MM.1S (cell line): ENCODE data around the gene OSBP2.

Experiments
- DNase-seq: peaks from one replicate; pipeline ENCODE4 v3.0.0-alpha.2; 2015
- H2AFZ ChIP-seq: fragments of 300-600 bp; sonication (generic); 2 replicates; pipeline ENCODE4 v1.6.0; 2016; ENCODE audit warnings: antibody characterized with exemption, low read length
- H3F3A ChIP-seq: fragments of 300-600 bp; sonication (generic); 2 replicates; pipeline ENCODE4 v1.6.1; 2016; ENCODE audit warnings: mild to moderate bottlenecking, antibody characterized with exemption, low read length, moderate library complexity, mixed read lengths; ENCODE audit not compliant: insufficient read depth
- H3K27ac ChIP-seq: fragments of 300-600 bp; sonication (generic); 2 replicates; pipeline ENCODE4 v1.5.1; 2016; ENCODE audit warnings: mild to moderate bottlenecking, low read length
- H3K27me3 ChIP-seq: fragments of 300-600 bp; sonication (generic); replicated peaks from 2 replicates; pipeline ENCODE4 v1.6.0; 2016; ENCODE audit warnings: low read length; ENCODE audit not compliant: insufficient read depth
- H3K36me3 ChIP-seq: fragments of 300-600 bp; sonication (generic); replicated peaks from 2 replicates; pipeline ENCODE4 v1.6.1; 2016; ENCODE audit warnings: mild to moderate bottlenecking, low read length, mixed read lengths; ENCODE audit not compliant: insufficient read depth
- H3K4me1 ChIP-seq: fragments of 300-600 bp; sonication (generic); 2 replicates; pipeline ENCODE4 v1.6.1; 2016; ENCODE audit warnings: low read length, mixed read lengths
- H3K4me2 ChIP-seq: fragments of 300-600 bp; sonication (generic); 2 replicates; pipeline ENCODE4 v1.6.0; 2016; ENCODE audit warnings: low read depth, low read length
- H3K4me3 ChIP-seq: fragments of 300-600 bp; sonication (generic); 2 replicates; pipeline ENCODE4 v1.5.1; 2016; ENCODE audit warnings: low read length, mixed read lengths
- H3K79me2 ChIP-seq: fragments of 300-600 bp; sonication (generic); 2 replicates; pipeline ENCODE4 v1.6.1; 2016; ENCODE audit warnings: mixed run types, low read length, mixed read lengths
- H3K9ac ChIP-seq: fragments of 300-600 bp; sonication (generic); 2 replicates; pipeline ENCODE4 v1.6.1; 2016; ENCODE audit warnings: low read length, mixed read lengths
- H3K9me2 ChIP-seq: fragments of 300-600 bp; sonication (generic); replicated peaks from 2 replicates; pipeline ENCODE4 v1.6.1; 2016; ENCODE audit warnings: mild to moderate bottlenecking, low read length, mixed read lengths; ENCODE audit not compliant: insufficient read depth
- H3K9me3 ChIP-seq: fragments of 300-600 bp; sonication (generic); replicated peaks from 2 replicates; pipeline ENCODE4 v1.6.1; 2016; ENCODE audit warnings: mild to moderate bottlenecking, low read length, mixed read lengths; ENCODE audit not compliant: insufficient read depth
- H4K20me1 ChIP-seq: fragments of 300-600 bp; sonication (generic); 2 replicates; pipeline ENCODE4 v1.6.1; 2016; ENCODE audit warnings: mild to moderate bottlenecking, low read length, moderate library complexity, mixed read lengths; ENCODE audit not compliant: insufficient read depth
- EZH2 ChIP-seq: fragments of 300-600 bp; sonication (generic); optimal IDR thresholded peaks from 2 replicates; pipeline ENCODE3; 2017; ENCODE audit warnings: low read depth, mild to moderate bottlenecking, antibody characterized with exemption, low read length, mixed read lengths
- EZH2phosphoT487 ChIP-seq: fragments of 300-600 bp; sonication (generic); IDR thresholded peaks from 2 replicates; pipeline ENCODE4 v1.6.1; 2018; ENCODE audit warnings: antibody characterized with exemption, low read length
- TF ChIP-seq, protein P1 (sequence below): fragments of 300-600 bp; sonication (generic); IDR thresholded peaks from 2 replicates; pipeline ENCODE4 v1.5.1; 2016; ENCODE audit warnings: antibody characterized with exemption, low read length, mixed read lengths

Gene OSBP2

GRCh38 chr22:30824711-30825110, 130.0 kb downstream of the OSBP2 start:
- Histone ChIP-seq H3K9me2 (no peaks in the 10 kb centered on the region), H3K27me3 (peaks cover 36% of the 10 kb centered on the region), H3F3A (no peaks in the 10 kb centered on the region), H3K4me1 (no peaks in the 10 kb centered on the region), H4K20me1 (no peaks in the 10 kb centered on the region), H3K9ac (no peak overlapping the region), H3K36me3 (no peaks in the 10 kb centered on the region), H3K79me2 (no peaks in the 10 kb centered on the region), H2AFZ (no peak overlapping the region), H3K27ac (no peak overlapping the region), H3K4me3 (no peak overlapping the region), H3K4me2 (no peak overlapping the region), H3K9me3 (no peaks in the 10 kb centered on the region)
- TF ChIP-seq, protein P1, sequence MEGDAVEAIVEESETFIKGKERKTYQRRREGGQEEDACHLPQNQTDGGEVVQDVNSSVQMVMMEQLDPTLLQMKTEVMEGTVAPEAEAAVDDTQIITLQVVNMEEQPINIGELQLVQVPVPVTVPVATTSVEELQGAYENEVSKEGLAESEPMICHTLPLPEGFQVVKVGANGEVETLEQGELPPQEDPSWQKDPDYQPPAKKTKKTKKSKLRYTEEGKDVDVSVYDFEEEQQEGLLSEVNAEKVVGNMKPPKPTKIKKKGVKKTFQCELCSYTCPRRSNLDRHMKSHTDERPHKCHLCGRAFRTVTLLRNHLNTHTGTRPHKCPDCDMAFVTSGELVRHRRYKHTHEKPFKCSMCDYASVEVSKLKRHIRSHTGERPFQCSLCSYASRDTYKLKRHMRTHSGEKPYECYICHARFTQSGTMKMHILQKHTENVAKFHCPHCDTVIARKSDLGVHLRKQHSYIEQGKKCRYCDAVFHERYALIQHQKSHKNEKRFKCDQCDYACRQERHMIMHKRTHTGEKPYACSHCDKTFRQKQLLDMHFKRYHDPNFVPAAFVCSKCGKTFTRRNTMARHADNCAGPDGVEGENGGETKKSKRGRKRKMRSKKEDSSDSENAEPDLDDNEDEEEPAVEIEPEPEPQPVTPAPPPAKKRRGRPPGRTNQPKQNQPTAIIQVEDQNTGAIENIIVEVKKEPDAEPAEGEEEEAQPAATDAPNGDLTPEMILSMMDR: no peak
- TF ChIP-seq EZH2phosphoT487: no peak
- TF ChIP-seq EZH2: no peak
- no peak for DNase-seq

GRCh38 chr22:30825711-30826505, 131.2 kb downstream of the OSBP2 start:
- Histone ChIP-seq H3K4me2 (no peak overlapping the region), H3K4me3 (no peak overlapping the region), H3F3A (no peaks in the 10 kb centered on the region), H4K20me1 (no peaks in the 10 kb centered on the region), H3K9me3 (no peaks in the 10 kb centered on the region), H3K9ac (no peak overlapping the region), H3K9me2 (no peaks in the 10 kb centered on the region), H2AFZ (no peak overlapping the region), H3K27ac (no peak overlapping the region), H3K4me1 (no peaks in the 10 kb centered on the region), H3K27me3 (peaks cover 36% of the 10 kb centered on the region), H3K36me3 (no peaks in the 10 kb centered on the region), H3K79me2 (no peaks in the 10 kb centered on the region)
- DNase-seq: no peak
- TF ChIP-seq EZH2phosphoT487 (no peak), EZH2 (no peak)
- TF ChIP-seq, protein P1: no peak

- Histone ChIP-seq H3F3A (no peaks in the 10 kb centered on the region), H2AFZ (no peak overlapping the region), H3K9me3 (no peaks in the 10 kb centered on the region), H3K4me1 (no peaks in the 10 kb centered on the region), H3K27ac (no peak overlapping the region), H3K9ac (no peak overlapping the region), H3K9me2 (no peaks in the 10 kb centered on the region), H4K20me1 (no peaks in the 10 kb centered on the region), H3K79me2 (no peaks in the 10 kb centered on the region), H3K36me3 (no peaks in the 10 kb centered on the region), H3K4me3 (no peak overlapping the region), H3K27me3 (peaks cover 32% of the 10 kb centered on the region), H3K4me2 (no peak overlapping the region)
- TF ChIP-seq, protein P1: no peak
- TF ChIP-seq EZH2 (no peak), EZH2phosphoT487 (no peak)
- no peak for DNase-seq
Observed at GRCh38 chr22:30826670-30827355, 132.1 kb downstream of the OSBP2 start.
